Activated CD4-positive, alpha-beta T cell treated with anti-CD3 and anti-CD28 coated beads, Interleukin-2, amount 50 U/mL, for 24 hours (primary cell): ENCODE data around the gene PFDN2.

Experiments
- DNase-seq, 2 donors: peaks; one replicate each; pipeline ENCODE4 v3.0.0-alpha.2; 2020; ENCODE audit warnings: low read depth in 1 of 2, low spot score in 1 of 2

Gene PFDN2

GRCh38 chr1:161061419-161061818 is 56.4 kb downstream of the PFDN2 start:
- DNase-seq, result no peak

DNA sequence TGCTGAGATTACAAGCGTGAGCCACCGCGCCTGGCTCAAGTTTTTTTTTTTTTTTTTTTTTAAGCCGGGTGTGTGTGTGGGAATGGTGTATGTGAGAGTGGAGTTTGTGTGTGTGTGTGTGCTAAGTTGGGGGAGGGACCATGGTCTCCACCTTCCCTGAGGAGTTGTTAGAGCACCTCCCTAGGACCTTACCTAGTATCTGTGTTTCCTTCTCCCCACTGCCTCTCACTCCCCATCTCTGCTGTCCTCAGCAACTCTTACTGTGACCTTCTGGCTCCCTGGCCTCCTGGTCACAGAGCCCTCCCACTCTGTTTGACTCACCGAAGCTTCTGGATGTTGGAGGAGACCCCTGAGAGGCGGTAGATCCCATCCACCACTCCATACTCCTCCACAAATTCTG is 58.5 kb downstream of the PFDN2 start:
- DNase-seq, result no peak

DNA sequence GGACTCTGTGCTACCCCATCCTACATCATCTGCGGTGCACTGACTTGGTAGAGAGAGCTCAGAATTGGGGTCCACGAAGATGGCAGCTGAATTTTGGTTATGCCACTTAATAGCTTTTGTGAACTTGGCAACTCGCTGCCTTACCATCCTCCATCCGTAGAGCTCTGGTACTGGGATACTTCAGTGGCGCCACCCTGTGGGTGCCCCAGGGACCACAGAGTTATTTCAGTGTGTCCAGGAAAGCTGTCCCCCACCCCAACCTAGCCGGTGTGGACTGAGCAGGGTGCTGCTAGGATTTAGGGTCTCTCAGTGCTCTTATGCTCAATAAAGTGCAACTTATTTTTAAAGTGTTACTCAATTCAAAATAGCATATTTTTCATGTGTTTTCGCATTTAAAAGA is 63.0 kb downstream of the PFDN2 start:
- no peak for DNase-seq

DNA sequence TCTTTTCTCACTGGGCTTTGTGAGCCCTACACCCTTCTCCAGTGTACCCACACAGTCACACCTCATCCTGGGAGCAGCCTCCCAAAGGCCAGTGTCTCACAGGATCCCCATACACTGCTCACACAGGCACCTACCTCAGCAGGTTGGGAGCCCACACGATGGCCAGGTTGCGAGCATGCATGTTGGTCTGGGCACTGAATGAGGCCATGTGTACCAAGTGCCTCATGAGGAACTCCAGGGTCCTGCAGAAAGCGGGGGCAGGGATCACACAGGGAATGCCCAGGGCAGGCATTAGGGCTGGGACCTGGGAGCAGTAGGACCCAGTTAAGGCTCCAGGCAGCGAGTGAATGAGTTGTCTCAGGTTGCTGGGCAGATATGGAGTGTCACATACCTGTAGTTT is 63.6 kb downstream of the PFDN2 start:
- DNase-seq, result no peak

- no peak for DNase-seq
Measured at GRCh38 chr1:161052899-161053298, 64.9 kb downstream of the PFDN2 start.

DNA sequence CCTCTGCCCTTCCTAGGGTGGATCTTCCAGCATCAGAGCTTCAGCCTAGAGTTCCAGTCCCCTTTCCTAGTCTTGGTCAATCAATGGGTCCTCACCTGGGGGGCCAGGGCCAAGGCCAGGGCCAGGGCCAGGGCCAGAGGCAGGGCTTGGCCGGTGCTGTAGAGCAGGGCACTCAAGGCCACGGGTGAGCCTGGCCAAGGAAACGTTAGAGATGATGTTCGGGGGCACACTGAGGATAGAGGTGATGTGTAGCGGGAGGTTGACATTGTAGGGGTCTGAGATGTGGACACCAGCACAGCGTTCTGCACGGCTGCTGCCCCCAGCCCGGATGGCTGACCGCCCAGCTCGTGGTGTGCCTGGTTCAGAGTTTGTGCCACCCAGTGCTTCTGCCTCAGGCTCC is 66.6 kb downstream of the PFDN2 start:
- no peak for DNase-seq
